IPS-NIHi11 (cell line): ENCODE data around the gene FMNL1.

Source experiments
- DNase-seq: peaks from one replicate; pipeline ENCODE4 v3.0.0; 2012; ENCODE audit warnings: mixed read lengths, low spot score

Gene FMNL1

DNA sequence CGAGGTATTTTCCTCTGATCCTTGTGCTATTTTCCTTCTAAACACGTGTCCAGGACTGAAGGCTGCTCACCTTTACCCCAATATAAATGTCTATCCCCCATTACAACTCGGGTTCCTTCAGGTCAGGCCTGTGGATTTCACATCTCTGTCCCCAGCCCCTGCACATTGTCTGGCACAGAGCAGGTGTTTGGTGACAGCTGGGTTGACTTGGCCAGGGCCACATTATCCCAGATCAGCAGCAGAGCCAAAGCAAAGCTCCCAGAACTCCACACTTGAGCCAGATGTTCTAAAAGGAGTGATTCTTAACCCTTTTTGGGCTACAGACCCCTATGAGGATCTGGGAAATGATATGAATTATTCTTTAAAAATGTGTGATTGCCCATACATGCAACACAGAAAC, 58.2 kb downstream of the FMNL1 start:
- DNase-seq, result no peak

DNA sequence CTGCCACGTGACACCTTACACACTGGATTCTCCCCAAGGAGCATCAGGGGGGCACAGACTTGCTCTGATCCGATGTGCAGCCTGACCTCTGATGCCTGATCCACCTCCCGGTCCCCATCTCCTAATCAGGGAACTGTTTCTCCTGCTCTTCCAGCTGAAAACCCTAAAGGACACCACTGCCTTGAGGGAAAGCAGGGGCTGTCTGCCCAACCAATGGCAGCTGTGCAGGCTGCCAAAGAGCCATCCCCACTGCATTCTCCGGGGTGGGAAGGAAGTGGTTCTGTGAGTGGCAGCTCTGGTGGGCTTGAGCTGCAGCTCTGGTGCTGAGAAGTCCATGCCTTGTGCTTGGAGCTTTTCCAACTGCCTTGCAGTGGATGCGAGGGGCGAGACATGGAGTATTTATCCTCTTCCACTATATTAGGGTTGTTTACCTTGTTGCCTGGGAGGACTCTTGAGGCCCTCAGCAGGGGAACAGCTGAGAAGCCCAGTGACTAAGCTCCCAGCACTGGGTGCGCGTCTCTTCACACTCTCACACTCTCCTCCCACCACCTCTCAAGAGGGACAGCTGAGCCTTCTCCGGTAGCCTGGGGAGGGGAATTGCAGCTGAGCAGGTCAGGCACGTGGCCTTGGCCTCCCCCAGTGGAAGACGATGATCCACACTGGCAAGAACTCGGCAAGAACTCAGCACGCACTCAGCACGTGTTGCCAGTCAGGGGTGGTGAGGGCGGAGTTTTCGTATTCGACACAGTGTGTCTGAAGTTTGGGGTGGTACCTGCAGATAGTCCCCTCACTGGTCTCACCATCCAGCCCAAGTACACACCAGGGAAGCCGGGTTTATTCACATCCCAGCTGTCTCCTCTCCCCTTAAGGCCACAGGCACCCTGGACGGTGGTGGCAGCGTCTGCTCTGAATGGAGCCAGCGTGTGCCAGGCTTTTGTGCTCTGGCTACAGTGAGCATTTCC, 61.3 kb downstream of the FMNL1 start:
- DNase-seq, result no peak

DNA sequence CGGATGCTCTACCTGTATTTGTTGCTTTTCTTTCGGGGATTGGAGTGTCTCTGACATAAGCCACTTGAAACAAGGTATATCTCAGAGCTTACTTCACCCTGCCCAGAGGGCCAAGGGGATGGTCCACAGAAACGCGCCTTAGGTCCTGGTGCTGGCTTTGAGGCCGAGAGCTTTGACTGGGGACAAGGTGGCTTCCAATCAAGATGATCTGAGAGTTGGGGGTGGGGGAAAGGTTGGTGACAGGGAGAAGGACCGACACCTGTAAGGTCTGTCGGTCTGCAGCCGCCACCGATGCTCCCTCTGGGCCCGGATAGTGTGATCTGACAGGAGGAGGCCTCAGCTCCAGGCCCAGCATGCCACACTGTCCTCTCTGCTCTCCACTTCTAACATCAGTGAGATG, 62.0 kb downstream of the FMNL1 start:
- no peak for DNase-seq

DNA sequence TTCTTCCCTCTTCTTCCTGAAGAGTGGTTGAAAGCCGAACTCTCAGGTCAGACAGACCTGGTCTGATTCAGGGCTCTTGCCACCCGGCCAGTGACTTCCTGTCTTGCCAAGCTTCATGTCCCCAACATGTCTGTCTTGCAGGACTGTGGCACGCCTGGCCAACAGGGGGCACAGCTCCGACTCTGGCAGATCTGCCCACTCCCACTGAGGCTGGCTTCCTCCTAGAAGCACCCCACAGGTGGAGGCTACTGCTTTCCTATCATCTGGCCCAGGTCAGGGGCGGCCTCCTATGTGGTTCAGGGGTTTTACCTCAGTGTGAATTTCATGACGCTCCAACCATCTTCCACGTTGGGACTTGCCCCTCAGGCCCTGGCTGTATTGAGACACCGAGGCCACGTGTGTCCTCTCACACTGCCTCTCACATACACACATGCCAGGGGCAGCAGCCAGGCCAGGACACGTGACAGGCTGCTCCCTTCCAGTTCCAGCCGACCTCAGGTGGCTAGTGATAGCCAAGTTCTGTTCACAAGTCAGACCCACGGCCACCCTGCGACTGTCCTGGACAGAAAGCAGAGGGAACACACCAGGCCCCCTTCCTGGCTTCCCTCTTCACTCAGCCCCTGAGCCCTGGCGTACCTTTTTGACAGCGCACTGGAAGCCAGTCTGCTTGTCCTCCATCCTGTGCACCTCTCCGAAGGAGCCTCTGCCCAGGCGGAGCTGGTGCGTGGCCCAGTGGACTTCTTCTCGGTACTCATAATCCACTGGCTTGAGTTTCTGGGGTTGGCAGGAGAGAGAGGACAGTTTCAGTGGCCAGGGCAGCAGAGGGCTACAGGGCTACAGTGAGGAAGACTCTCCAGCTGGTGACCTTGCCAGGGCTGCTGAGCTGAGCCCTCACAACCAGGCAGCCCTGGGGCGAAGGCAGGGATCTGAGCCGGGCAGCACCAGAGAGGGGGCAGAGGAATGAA, 62.8 kb downstream of the FMNL1 start:
- no peak for DNase-seq

DNA sequence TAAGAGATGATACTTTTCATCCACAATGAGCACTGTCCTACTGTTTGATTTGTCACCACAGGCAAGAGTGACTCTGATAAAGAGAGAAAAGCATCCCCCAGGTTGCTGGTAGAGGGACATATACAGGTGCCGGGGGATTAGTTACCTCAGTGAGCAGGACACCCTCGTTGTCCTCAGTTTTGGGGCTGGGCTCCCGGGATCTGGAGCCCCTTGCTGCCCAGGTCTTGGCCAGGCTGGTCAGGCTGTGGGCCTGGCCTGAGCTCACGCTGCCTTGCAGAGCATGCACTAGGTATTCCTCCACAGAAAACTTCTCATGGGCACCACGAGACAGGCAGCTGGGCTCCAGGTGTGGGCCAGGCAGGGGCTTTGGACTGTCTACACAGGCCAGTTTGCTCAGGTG, 64.6 kb downstream of the FMNL1 start:
- no peak for DNase-seq

DNA sequence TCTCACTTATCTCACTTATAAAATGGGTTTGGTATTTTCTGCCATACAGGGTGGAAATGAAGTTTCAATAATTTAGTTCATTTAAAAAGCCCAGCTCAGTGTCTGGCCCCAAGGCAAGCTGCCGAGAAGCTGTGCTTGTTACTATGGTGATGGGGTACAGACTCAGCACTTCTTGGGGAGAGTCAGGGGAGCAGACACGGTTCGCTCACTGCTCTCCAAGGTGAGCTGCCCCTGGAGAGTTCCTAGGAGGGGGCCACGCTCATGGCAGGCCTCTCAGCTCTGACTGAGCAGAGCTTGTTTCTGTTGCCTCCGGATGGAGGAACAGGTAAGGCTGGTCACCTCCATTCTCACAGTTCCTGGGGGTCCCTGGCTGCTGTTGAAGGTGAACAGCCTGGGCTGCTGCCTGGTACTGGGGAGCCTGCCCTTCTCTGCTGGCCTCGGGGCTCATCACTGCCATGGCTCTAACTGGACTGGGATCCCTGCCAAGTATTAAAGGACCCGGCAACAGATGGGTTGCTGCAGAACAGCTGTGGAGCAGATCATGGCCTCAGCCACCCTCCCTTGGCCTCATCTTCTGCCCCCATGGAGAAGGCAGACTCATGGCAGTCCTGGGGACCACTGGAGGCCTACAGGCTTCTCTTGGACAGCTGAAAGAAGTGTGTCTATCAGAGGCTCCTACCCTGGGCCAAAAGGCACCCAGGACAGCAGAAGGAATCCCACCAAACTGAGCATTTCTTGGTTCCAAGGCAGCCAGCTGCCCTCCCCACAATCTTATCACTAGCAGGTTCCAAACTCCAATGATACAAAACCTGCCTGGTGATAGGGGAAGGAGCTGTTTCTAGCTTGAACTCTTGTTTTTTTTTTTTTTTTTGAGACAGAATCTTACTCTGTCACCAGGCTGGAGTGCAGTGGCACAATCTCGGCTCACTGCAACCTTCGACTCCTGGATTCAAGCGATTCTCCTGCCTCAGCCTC, 66.1 kb downstream of the FMNL1 start:
- DNase-seq, result no peak

DNA sequence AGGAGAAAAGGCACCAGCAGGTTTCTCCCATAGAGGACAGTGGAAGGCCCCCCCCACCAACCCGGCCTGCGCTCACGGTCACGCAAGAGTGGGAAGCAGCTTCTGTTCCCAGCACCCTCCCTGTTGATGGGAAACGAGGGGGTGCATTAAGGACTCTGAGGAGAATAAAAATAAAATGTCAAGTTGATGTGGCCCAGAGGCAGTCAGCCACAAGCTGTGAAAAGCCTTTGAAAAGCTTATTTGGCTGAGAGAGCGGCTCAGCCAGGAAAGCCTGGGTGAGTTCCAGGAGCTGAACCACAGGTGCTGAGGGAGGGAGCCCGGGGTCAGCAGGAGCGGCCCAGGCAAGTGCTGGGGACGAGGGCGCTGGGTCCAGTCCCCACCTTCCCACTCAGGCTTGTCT, 67.1 kb downstream of the FMNL1 start:
- DNase-seq, result no peak

DNA sequence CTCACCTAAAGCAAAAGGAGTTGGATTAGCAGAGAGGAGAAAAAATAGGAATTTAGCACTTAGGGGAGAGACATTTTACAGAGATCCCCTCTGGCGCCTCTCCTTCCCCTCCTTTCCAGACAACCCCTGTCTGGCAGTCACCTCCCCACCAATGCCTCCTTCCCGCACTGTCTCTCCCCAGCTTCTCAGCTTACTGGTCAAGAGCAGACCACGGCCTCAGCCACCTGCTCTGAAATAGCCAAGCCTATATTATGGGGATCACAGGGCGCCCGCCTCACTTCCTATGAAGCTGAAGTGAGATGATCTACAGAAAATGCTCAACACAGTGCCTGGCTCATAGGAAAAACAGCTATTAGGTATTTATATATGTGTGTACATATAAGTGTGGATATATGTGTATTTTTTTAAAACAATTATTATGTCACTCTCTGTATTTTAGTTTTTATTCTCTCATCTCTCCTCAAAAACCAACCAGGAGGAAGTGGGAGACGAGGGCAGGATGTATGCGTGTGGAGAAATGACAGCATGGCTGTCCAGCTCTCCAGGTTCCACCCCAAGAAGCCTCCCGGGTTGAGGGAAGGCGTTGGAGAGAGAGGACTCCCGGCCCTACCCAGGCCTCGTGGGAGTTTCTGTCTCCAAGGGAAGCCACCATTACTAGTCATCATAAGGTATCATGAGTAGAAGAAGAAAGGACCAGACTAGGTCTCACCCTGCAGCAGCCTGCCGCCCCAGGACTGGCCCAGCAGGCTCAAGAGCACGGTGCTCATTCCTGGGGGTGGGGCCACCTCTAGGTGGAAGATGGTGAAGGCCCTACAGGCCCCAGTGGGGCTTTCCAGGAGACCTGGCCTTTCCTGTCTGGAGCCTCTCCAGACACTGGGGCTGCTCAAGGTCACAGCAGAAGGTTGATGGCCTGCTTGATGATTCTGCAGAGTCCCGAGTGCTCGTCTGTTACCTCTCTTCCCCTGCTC, 67.9 kb downstream of the FMNL1 start:
- no peak for DNase-seq

DNA sequence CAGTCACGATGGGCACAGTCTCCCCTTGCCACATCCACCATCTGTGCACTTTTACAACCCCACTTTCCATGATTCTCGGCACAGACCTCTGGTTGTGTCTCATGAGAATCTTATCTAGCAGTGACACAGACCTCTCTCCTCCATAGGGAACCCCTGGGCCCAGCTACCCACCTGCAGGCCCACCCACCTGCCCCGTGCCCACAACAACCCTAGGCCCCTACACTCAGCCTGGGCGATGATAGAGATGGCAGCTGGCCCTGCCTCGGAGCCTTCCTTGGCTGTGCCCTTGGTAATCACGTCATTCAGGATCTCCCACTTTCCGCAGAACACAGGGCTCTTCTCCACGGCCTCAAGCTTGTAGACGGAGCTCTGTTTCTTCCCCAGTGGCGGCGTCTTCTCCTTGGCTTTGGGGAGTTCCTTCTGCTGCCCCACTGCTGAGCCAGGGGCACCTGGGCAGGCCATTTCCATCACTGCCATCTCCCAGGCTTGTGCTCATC, 68.6 kb downstream of the FMNL1 start:
- no peak for DNase-seq

DNA sequence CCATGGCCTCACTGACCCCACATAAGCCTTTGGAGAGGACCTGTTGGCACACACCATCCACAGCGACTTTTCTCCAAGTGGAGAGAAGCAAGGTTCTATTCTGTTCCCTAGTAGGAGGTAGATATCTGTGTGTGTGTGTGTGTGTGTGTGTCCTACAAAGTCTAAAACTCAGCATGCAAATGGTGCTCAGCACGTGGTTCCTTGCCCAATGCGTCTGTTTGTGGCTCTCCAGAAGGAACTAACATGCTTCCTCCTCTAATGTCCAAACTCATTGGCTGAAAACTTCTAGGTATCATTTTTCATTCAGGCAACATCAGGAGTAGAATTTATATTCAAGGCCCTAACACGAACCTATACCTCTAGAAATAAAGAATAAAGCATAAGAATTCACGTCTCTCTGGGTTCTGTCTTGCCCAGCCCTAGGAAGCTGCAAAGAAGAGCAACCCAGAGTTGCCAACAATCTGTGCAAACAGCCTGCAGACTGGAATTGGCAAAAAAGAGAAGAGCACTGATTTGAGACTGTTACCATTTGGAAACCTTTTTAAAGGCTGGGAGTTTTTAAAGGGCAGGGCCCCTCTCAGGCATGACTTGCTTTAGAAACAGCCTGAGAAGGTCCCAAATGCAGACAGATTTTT, 69.6 kb downstream of the FMNL1 start:
- DNase-seq, result no peak

DNA sequence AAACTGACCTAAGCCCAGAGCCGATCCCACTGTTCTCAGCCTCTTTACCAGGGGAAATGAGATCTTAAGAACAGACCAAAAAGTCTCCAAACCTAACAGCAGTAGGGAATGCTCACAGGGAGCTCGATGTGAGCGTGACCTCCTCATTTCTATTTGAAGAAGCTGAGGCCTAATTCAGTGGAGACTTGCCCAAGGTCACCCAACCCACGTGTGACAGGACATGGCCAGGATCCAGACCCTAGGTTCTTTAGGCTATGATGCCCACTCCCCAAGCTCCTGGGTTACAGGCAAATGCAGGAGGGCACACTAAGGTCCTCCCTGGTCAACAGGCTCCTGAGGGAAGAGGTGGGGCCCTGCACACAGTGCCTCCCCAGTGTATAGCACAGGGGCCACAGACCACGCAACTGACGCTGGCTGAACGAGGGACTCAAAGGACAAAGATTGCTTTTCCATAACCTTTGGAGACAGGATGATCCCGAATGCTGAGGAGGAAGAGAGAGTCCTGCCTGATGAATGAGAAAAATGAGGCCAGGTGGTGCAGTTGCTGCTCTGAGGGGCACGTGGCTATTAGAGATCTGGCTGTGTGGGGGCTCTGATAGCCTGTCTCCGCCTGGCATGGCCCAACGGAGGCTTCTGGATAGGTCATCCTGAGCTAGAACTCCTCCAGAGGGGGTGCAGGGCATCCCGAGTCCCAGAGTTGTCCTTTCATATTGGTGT, 71.2 kb downstream of the FMNL1 start:
- DNase-seq, result no peak

DNA sequence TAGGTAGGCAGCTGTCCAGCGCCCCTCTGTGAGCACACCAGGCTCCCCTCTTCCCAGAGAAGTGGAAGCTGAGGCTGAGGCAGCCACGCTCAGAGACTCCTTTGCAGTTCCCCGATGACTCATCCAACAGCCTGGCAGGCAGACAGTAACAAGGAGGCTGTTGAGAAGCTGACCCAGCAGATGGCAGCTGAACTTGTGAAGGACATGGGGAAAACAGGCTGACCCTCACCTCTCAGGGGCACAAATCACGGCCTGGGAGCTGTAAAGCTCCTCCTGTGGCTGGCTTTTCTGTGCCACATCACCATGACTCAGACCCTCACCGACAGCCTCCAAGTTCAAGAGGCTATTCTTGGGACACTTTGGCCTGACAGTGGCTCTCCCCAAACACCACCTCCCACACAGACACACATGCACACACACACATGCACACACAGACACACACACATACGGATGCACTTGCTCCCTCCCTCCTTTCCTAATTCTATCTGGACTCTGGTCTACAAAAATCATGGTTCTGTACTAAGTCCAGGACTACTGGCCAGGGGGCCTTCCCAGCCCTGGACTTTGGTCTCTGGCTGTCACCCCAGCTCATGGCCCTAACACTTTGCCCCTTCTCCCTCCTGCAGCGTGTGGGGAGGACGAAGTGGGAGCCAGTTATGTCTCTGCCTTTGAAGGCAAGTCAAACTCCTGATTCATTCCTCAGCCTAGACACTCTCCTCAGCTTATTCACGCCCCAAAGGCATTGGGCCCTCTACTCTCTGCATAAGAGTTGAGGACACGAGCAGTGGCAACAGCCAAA, 71.9 kb downstream of the FMNL1 start:
- no peak for DNase-seq

DNA sequence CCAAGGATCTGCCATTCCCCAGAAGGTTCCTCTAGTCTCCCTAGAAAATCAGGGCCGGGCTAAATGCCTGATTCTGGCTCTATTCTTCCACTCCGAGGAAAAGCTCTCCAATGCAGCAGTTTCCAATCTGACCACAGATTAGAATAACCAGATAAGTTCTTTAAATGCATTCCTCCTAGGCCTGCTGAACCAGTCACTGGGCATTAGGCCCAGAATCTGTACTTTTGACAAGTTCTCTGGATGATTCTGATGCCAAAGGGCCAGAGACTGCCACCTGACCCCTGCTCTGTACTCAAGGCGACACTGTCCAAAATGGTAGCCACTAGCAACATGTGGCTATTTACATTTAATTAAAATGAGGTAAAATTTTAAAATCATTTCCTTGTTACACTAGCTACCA, 72.8 kb downstream of the FMNL1 start:
- DNase-seq, result no peak

DNA sequence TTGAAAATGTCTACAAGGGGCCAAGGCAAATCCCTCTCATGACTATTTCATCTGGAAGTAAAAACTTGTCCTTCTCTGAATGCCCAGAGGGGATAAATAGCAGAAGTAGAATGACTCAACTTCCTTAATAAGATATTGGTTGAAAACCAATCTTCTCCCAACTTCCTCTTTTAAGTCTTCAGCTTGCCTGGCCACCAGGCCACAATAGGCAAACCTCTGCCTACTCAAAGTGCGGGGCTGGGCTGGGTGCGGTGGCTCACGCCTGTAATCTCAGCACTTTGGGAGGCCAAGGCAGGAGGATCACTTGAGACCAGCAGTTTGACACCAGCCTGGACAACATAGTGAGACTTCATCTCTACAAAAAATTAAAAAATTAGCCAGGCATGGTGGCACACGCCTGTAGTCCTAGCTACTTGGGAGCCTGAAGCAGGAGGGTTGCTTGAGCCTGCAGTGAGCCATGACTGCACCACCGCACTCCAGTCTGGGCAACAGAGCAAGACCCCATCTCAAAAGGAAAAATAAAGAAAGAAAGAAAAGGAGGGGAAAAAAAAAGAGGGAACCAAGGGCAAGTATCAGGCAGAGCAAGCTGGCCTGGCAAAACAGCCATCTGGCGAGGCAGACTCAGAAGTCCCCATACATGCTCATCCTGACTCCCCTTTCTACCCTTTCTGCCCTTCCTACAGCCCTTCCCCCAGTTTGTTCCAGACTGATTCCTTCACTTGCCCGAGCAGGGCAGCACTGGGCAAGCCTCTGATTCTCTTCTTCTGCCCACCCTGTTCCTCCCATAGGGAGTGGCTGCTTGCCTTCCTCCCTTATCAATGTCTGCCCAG, 74.5 kb downstream of the FMNL1 start:
- DNase-seq, result no peak

DNA sequence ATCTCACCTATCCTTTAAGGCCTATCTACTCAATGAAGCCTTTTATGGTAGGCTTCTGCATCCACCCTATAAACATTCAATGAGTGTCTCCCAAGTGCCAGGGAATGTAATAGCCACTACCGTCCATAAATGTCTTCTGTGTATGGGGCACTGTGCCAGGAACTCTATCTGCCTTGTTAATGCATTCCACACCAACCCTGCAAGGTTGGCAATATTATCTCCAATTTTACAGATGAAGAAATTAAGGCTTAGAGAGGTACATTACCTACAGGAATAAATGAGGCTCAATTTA, 75.1 kb downstream of the FMNL1 start:
- DNase-seq, result no peak
